ENCODE results near the gene ACVR1.

ACVR1 gene

GRCh38 chr2:157843935-157844334 is 32.2 kb downstream of the ACVR1 start:
- Histone ChIP-seq H3K36me3 (ENCODE audit: control insufficient read depth, low read length) (no peaks in the 10 kb centered on the region), H3K4me2 (ENCODE audit: low read length) (no peak overlapping the region), H3K79me2 (ENCODE audit: control insufficient read depth, low read length) (no peaks in the 10 kb centered on the region), H3F3A (ENCODE audit: control insufficient read depth, insufficient read depth) (no peaks in the 10 kb centered on the region), H3K27me3 (ENCODE audit: control insufficient read depth, low read length) (no peaks in the 10 kb centered on the region), H3K9me2 (replicated peaks; ENCODE audit: control insufficient read depth, low read length) (no peaks in the 10 kb centered on the region), H3K9me3 (ENCODE audit: control insufficient read depth, insufficient read depth, low read length) (no peaks in the 10 kb centered on the region), H3K27ac (ENCODE audit: low read depth, low read length) (no peak overlapping the region), H3K4me1 (ENCODE audit: control insufficient read depth, low read length) (peaks cover 5% of the 10 kb centered on the region), H3K4me3 (ENCODE audit: low read length) (no peak overlapping the region), H4K20me1 (ENCODE audit: control insufficient read depth, insufficient read depth, low read depth, low read length) (no peaks in the 10 kb centered on the region)
- no peak for TF ChIP-seq CTCF (IDR thresholded peaks at IDR 0.05; ENCODE audit: low read depth, low read length, poor library complexity, severe bottlenecking)
- no peak for TF ChIP-seq EZH2phosphoT487 (IDR thresholded peaks at IDR 0.05; ENCODE audit: borderline replicate concordance, low read length)

- TF ChIP-seq CTCF (IDR thresholded peaks at IDR 0.05; ENCODE audit: low read depth, low read length, poor library complexity, severe bottlenecking) (no peak), EZH2phosphoT487 (IDR thresholded peaks at IDR 0.05; ENCODE audit: borderline replicate concordance, low read length) (no peak)
- Histone ChIP-seq H3K4me3 (ENCODE audit: low read length) (no peak overlapping the region), H3K27ac (ENCODE audit: low read depth, low read length) (no peak overlapping the region), H4K20me1 (ENCODE audit: control insufficient read depth, insufficient read depth, low read depth, low read length) (no peaks in the 10 kb centered on the region), H3K36me3 (ENCODE audit: control insufficient read depth, low read length) (no peaks in the 10 kb centered on the region), H3K79me2 (ENCODE audit: control insufficient read depth, low read length) (no peaks in the 10 kb centered on the region), H3F3A (ENCODE audit: control insufficient read depth, insufficient read depth) (no peaks in the 10 kb centered on the region), H3K9me2 (replicated peaks; ENCODE audit: control insufficient read depth, low read length) (no peaks in the 10 kb centered on the region), H3K9me3 (ENCODE audit: control insufficient read depth, insufficient read depth, low read length) (no peaks in the 10 kb centered on the region), H3K4me1 (ENCODE audit: control insufficient read depth, low read length) (peaks cover 2% of the 10 kb centered on the region), H3K27me3 (ENCODE audit: control insufficient read depth, low read length) (no peaks in the 10 kb centered on the region), H3K4me2 (ENCODE audit: low read length) (no peak overlapping the region)
Measured at GRCh38 chr2:157843081-157843480, 33.0 kb downstream of the ACVR1 start.

GRCh38 chr2:157842106-157842879 is 33.8 kb downstream of the ACVR1 start:
- no peaks in the 10 kb centered on the region for H3F3A ChIP-seq (ENCODE audit: control insufficient read depth, insufficient read depth)
- no peaks in the 10 kb centered on the region for H3K79me2 ChIP-seq (ENCODE audit: control insufficient read depth, low read length)
- no peaks in the 10 kb centered on the region for H3K9me3 ChIP-seq (ENCODE audit: control insufficient read depth, insufficient read depth, low read length)
- no peaks in the 10 kb centered on the region for H3K4me1 ChIP-seq (ENCODE audit: control insufficient read depth, low read length)
- H3K4me3 ChIP-seq (ENCODE audit: low read length) = no peak overlapping the region
- H3K36me3 ChIP-seq (ENCODE audit: control insufficient read depth, low read length) = no peaks in the 10 kb centered on the region
- TF ChIP-seq CTCF (IDR thresholded peaks at IDR 0.05; ENCODE audit: low read depth, low read length, poor library complexity, severe bottlenecking) (no peak), EZH2phosphoT487 (IDR thresholded peaks at IDR 0.05; ENCODE audit: borderline replicate concordance, low read length) (no peak)
- H3K9me2 ChIP-seq (replicated peaks; ENCODE audit: control insufficient read depth, low read length) = no peaks in the 10 kb centered on the region
- H4K20me1 ChIP-seq (ENCODE audit: control insufficient read depth, insufficient read depth, low read depth, low read length) = no peaks in the 10 kb centered on the region
- no peak overlapping the region for H3K4me2 ChIP-seq (ENCODE audit: low read length)
- no peaks in the 10 kb centered on the region for H3K27me3 ChIP-seq (ENCODE audit: control insufficient read depth, low read length)
- H3K27ac ChIP-seq (ENCODE audit: low read depth, low read length) = no peak overlapping the region
